GM19099 (cell line): ENCODE data around the gene KCNQ1.

Source experiments
- POLR2A ChIP-seq: IDR thresholded peaks from 3 replicates; pipeline ENCODE4 v1.6.1; 2011; ENCODE audit warnings: low read depth; ENCODE audit not compliant: insufficient read length; ENCODE audit errors: extremely low read depth

Gene KCNQ1

GRCh38 chr11:2678396-2678795, 233.6 kb downstream of the KCNQ1 start:
- no peak for TF ChIP-seq POLR2A

- no peak for TF ChIP-seq POLR2A
Observed at GRCh38 chr11:2679011-2679676, 234.3 kb downstream of the KCNQ1 start.

DNA sequence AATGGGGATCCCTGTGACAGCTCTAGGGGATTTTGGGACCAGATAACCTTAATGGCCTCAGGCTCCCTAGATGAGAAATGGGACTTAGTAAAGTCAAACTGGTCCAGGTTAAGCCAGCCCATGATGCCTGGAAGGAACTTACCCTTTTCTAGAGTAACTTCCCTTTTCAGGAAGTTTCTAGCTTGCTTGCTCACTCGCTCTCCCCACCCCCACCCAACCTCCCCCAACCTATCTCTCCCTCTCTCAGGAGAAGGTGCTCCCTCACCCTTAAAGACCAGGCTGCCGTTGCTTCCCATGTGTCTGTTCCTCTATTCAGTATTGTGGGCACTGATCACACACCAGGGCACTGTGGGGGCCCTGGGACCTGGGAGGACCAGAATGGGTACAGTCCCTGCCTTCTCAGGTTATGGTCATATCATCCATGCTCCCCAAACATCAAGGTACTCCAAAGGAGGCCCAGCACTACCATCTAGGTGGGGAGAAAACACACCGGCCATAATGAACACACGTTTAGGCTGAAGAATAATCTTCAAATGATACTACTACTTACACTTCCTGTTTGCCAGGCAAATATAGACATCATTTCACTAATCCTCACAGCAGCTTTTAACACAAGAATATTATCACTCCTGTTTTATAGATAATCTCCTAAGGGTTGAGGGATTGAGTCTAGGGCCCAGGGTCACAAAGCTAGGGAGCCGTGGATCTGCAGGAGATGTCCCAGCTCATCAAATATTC, 236.8 kb downstream of the KCNQ1 start:
- no peak for TF ChIP-seq POLR2A

- no peak for TF ChIP-seq POLR2A
Observed at GRCh38 chr11:2683806-2684205, 239.0 kb downstream of the KCNQ1 start.

DNA sequence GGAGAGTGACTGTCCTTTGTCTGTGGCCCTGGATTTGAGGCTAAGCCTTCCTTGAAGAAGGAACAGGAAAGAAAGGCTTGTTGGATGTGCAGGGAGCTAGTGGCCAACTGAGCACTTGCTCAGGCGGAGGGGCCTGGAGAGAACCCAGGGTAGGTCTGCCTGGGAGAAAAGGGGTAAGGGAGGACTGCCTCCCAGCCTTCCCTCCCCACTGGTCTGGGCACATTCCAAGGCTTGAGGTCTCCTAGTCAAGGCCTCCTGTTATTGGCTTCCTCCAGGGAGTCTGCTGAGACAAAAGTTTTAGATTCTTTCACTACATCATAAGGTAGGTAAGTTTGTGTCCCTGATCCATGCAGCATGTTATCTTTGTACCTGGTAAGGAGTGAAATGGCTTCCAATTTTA, 239.8 kb downstream of the KCNQ1 start:
- TF ChIP-seq POLR2A: no peak

DNA sequence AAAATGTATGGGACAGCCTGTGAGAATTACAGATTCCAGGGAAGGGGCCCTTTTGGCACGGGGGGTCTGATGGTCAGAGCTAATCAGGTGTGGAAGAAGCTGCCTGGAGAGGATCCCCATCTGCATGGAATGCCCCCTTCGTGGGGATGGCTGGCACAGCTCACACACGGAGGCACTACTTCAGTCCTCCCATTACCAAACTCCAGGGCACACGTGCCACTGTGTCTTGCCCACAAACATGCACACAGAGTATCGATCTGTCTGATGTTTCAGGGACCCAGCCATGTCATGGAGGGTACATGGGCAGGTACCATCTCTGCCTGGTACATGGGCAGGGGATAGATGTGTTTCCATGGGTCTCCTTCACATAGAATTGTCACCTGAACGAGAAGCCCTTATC, 240.2 kb downstream of the KCNQ1 start:
- no peak for TF ChIP-seq POLR2A

DNA sequence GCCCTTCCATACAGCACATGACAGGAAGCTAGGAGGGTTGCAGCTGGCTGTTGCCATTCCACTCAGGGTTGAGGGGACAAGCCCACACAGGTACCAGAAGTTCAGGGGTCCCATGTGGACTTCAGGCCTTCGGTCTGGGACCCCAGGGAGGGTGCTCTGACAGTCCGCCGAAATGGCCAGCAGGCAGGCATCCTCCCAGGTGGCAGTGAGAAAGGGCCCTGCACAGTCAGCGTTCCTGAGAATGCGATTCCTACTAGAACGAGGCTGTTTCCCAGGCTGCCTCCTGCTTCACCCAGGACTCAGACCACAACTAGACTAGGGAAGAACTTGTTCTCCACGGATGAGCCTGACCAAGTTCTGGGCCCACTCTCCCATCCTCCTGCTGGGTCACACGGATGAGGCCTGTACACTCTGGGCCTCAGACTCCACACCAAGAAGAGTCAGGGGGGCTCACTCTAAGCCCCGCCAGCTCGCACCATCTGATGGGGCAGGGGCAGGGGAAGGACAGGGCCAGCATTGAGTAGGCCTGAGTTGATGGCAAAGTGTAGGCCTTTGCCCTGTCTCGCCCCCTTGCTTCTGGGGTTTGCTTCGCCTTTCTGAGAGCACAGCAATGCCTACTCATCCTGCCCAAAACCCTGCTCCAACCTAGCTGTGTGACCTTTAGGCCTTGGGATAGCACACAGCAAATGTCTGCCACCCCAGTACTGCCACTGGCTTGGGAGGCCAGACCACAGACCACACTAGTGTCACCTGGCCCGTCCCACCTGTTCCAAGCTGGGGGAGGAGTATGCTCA, 241.0 kb downstream of the KCNQ1 start:
- TF ChIP-seq POLR2A: no peak

GRCh38 chr11:2686360-2687222, 241.8 kb downstream of the KCNQ1 start:
- TF ChIP-seq POLR2A: no peak

DNA sequence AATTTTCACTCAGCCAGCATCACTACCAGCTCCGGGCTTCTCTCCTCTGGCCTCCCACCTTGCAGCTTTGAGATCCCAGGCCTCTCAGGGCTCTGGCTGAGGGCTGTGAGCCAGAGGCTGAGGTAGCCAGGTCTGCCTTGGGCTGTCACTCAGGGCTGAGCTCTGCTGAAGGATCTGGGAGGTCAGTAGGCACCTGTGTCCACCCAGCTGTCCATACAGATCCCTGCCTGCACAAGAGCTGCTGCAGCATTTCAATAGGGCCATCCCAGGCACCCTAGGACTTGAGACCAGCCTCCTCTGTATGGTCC, 242.4 kb downstream of the KCNQ1 start:
- TF ChIP-seq POLR2A: no peak

DNA sequence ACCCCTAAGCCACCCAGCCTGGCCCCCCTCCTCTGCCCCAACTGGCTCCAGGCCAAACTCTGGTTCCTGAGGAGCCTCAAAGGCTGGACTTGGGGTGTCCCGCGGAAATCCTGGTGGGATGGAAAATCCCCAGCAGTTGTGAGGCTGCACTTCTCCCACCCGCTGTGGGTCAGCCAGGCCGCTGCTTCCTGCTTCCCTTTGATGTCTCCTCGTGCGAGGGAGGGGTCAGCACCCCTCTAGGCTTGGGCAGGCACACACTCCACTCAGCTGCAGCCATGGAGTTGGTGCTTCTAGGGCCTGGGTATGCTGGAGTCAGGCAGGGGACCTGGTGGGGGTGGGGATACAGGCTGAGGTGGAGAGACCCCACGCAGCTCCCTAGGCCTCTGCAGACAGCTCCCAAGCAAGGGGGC, 243.0 kb downstream of the KCNQ1 start:
- no peak for TF ChIP-seq POLR2A

GRCh38 chr11:2688381-2689231, 243.8 kb downstream of the KCNQ1 start:
- TF ChIP-seq POLR2A: no peak

- TF ChIP-seq POLR2A: no peak
Observed at GRCh38 chr11:2689651-2690575, 245.1 kb downstream of the KCNQ1 start.
